OCI-LY3 (cell line): ENCODE measurements around the gene NADK.

Experiments
- EZH2phosphoT487 ChIP-seq: fragments of 200-600 bp; shearing (Covaris generic); IDR thresholded peaks from 2 replicates; pipeline ENCODE4 v1.6.1; 2018; ENCODE audit warnings: antibody characterized with exemption, mixed run types, low read depth
- TF ChIP-seq, protein P1 (sequence below): fragments of 200-600, 300-600 bp; sonication (generic); IDR thresholded peaks from 2 replicates; pipeline ENCODE4 v1.5.1; 2014; ENCODE audit warnings: antibody characterized with exemption, low read length, low read depth

DNA sequence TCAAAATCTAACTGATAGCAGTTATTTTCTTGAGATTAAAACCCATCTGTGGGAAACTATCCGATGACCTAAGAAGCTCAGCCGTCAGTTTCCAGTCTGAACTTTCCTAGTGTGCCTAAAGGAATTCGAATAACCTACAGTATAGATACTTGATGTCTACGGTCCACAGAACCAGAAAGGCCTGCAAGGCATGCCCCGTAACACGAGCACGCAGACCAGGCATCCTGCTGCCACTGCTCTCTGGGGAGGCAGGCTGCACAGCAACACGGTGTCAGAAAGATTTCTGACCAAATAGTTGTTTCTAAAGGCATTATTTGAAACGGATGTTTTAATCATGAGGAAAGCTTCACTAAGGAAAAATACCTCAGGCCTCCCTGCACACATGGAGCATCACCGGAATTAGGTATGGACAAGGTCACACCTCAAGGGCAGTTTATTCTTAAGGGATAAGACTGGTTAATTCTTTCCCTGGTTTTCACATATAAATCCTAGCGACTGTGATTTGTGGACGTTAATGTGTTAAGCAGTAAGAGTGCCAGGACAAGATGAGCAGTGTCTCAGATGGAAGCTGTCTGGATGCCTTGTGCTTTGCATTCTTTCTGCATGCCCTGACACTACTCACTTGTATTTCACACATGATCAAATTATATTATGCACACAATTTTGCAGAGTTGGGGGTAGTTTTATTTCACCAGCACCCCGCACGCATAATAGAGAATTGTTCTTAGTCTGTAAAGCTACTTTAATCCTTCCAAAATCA is 49.0 kb upstream of the NADK start:
- TF ChIP-seq, protein P1, sequence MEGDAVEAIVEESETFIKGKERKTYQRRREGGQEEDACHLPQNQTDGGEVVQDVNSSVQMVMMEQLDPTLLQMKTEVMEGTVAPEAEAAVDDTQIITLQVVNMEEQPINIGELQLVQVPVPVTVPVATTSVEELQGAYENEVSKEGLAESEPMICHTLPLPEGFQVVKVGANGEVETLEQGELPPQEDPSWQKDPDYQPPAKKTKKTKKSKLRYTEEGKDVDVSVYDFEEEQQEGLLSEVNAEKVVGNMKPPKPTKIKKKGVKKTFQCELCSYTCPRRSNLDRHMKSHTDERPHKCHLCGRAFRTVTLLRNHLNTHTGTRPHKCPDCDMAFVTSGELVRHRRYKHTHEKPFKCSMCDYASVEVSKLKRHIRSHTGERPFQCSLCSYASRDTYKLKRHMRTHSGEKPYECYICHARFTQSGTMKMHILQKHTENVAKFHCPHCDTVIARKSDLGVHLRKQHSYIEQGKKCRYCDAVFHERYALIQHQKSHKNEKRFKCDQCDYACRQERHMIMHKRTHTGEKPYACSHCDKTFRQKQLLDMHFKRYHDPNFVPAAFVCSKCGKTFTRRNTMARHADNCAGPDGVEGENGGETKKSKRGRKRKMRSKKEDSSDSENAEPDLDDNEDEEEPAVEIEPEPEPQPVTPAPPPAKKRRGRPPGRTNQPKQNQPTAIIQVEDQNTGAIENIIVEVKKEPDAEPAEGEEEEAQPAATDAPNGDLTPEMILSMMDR: no peak
- TF ChIP-seq EZH2phosphoT487: no peak
